HepG2 (cell line): Measurements from ENCODE around the gene RAB28. TPM values are rescaled to one million over a fixed set of nuclear protein-coding genes. Genes with fewer than 3 reads are reported as not detected.

ENCODE experiments used
- DMAP1 ChIP-seq: IDR thresholded peaks from 2 replicates; pipeline ENCODE4 v1.6.1; 2016
- SP4 ChIP-seq: sonication (generic); formaldehyde crosslinking; IDR thresholded peaks from 2 replicates; pipeline ENCODE4 v1.8.1; 2023; ENCODE audit warnings: mild to moderate bottlenecking, missing genetic modification reagents
- ZBED4 ChIP-seq: sonication (generic); formaldehyde crosslinking; IDR thresholded peaks from 2 replicates; pipeline ENCODE4 v1.4.0; 2020; ENCODE audit warnings: missing genetic modification reagents, borderline replicate concordance
- ZBTB40 ChIP-seq, 2 experiments: fragments of 450-650 bp in 1 of 2; sonication (generic) in 1 of 2; formaldehyde crosslinking in 1 of 2; IDR thresholded peaks; 2 replicates each; pipeline versions ENCODE4 v1.6.1 to v1.8.0; 2016 to 2022; ENCODE audit warnings: antibody characterized with exemption in 1 of 2, mild to moderate bottlenecking in 1 of 2, missing genetic modification reagents in 1 of 2
- ZNF552 ChIP-seq: sonication (generic); formaldehyde crosslinking; IDR thresholded peaks from 2 replicates; pipeline ENCODE4 v1.9.0; 2022; ENCODE audit warnings: missing genetic modification reagents, mild to moderate bottlenecking, borderline replicate concordance
- polyA plus RNA-seq, 8 experiments: library from polyadenylated mRNA; depleted of rRNA in 3 of 8; stranded (reverse) in 7 of 8; unstranded in 1 of 8; fragments of >200 nt; fragmentation: Illumina TruSeq in 4 of 8; extraction: Trizol in 4 of 8; gene quantifications; 2 replicates each; pipeline versions ENCODE4 v1.2.1 to v1.2.3, GENCODE V29; 2011 to 2016; ENCODE audit warnings: low read depth in 4 of 8, missing spikeins in 1 of 8, mixed read lengths in 1 of 8; ENCODE audit not compliant: insufficient read depth in 1 of 8
- total RNA-seq, 5 experiments: library from RNA; depleted of rRNA; stranded (reverse); fragments of >200 nt; fragmentation: Illumina TruSeq; extraction: Trizol; gene quantifications; 2 replicates each; pipeline ENCODE4 v1.2.3, GENCODE V29; 2016; ENCODE audit warnings: low read depth in 1 of 5

The RAB28 gene
- total and polyA plus RNA-seq, 2 of the 13 experiments (the other 11 are each of a cell fraction or from before 2014, with no cell fraction given): 11.8 to 18.2 TPM

- TF ChIP-seq ZNF552 (CRISPR knock-in tag): no peak
- TF ChIP-seq ZBED4 (CRISPR knock-in tag): no peak
- no peak for TF ChIP-seq DMAP1 (CRISPR knock-in tag)
- no peak for TF ChIP-seq ZBTB40 (IDR thresholded peaks at IDR 0.05)
- TF ChIP-seq ZBTB40 (CRISPR knock-in tag; IDR thresholded peaks at IDR 0.05): no peak
- no peak for TF ChIP-seq SP4 (CRISPR knock-in tag)
Measured at GRCh38 chr4:13349096-13349495, 135.0 kb downstream of the RAB28 start (continued).
